A549 (cell line): ENCODE data around the gene RAPGEF4. TPM values are rescaled to one million over a fixed set of nuclear protein-coding genes. Genes with fewer than 3 reads are reported as not detected.
A peak's percentile ranks its signal among the peaks of the same experiment; 100 is the strongest.

Experiments used
- ATAC-seq, 2 experiments: fragments of 200-7000 bp in 1 of 2; fragments of >200 bp in 1 of 2; cut with Nextera tagmentation in 1 of 2; cut with Tn5 transposase in 1 of 2; 3 replicates each; pipeline versions ENCODE4 v1.8.0 to v1.9.1; 2018 to 2020; ENCODE audit warnings: mild to moderate bottlenecking in 1 of 2, moderate library complexity in 1 of 2
- CTCF ChIA-PET: fragments of 300-600 bp; sonication (Branson Sonifier 250); formaldehyde crosslinking; extraction: SDS; loops from one replicate; lab custom pipeline; 2021; ENCODE audit warnings: antibody characterized with exemption, inconsistent platforms; lab: Yijun Ruan, JAX
- POLR2A ChIA-PET: fragments of 350-600 bp; formaldehyde crosslinking; extraction: SDS; loops from one replicate; lab custom pipeline; 2021; ENCODE audit warnings: antibody characterized with exemption, inconsistent platforms; lab: Yijun Ruan, JAX
- DNase-seq, 2 experiments: peaks; one replicate each; pipeline versions ENCODE4 v3.0.0 to v3.0.0-alpha.2; 2011 to 2016; ENCODE audit warnings: low read depth in 1 of 2, low spot score in 1 of 2
- FAIRE-seq: peaks from 2 replicates; lab custom pipeline; 2011; peaks lifted over from hg19 to GRCh38; lab: Jason Lieb, UNC
- H3K27ac ChIP-seq, 2 experiments: fragments of >200 bp; sonication (Bioruptor Twin); formaldehyde crosslinking; 3 replicates each; pipeline ENCODE4 v1.5.1; 2016 to 2017
- H3K4me1 ChIP-seq: fragments of >200 bp; sonication (Bioruptor Twin); formaldehyde crosslinking; 3 replicates; pipeline ENCODE4 v1.6.1; 2016
- H3K4me2 ChIP-seq: fragments of >200 bp; sonication (Bioruptor Twin); formaldehyde crosslinking; 3 replicates; pipeline ENCODE4 v1.6.1; 2016
- H3K4me3 ChIP-seq: fragments of >200 bp; sonication (Bioruptor Twin); formaldehyde crosslinking; 3 replicates; pipeline ENCODE4 v1.5.1; 2016
- H3K9me3 ChIP-seq: fragments of >200 bp; sonication (Bioruptor Twin); formaldehyde crosslinking; 3 replicates; pipeline ENCODE4 v1.6.1; 2016
- BHLHE40 ChIP-seq: IDR thresholded peaks from 2 replicates; pipeline ENCODE4 v1.6.1; 2012; ENCODE audit warnings: low read depth, low read length, inconsistent platforms
- CHD4 ChIP-seq: fragments of 200-600 bp; sonication (generic); IDR thresholded peaks from 2 replicates; pipeline ENCODE4 v1.6.1; 2016; ENCODE audit warnings: antibody characterized with exemption, mild to moderate bottlenecking, borderline replicate concordance
- EHMT2 ChIP-seq: fragments of 200-600 bp; sonication (generic); IDR thresholded peaks from 2 replicates; pipeline ENCODE4 v1.6.1; 2016; ENCODE audit warnings: antibody characterized with exemption, low read depth, mild to moderate bottlenecking, moderate library complexity
- EP300 ChIP-seq, 2 experiments: fragments of >200 bp; sonication (Bioruptor Twin); formaldehyde crosslinking; IDR thresholded peaks; 2 replicates in 1 of 2; 3 replicates in 1 of 2; pipeline ENCODE4 v1.6.1; 2016 to 2017
- ESRRA ChIP-seq: fragments of 150-350 bp; IDR thresholded peaks from 2 replicates; pipeline ENCODE4 v1.6.1; 2014; ENCODE audit warnings: mild to moderate bottlenecking, low read length, borderline replicate concordance
- FOSB ChIP-seq: fragments of 250-450 bp; sonication (Bioruptor Pico); IDR thresholded peaks from 2 replicates; pipeline ENCODE4 v1.5.0; 2020; ENCODE audit warnings: mild to moderate bottlenecking, moderate library complexity
- GATA3 ChIP-seq: IDR thresholded peaks from 2 replicates; pipeline ENCODE4 v1.6.1; 2012; ENCODE audit warnings: borderline replicate concordance
- HDAC2 ChIP-seq: fragments of 200-600 bp; sonication (generic); IDR thresholded peaks from 2 replicates; pipeline ENCODE4 v1.6.1; 2016
- HEYL ChIP-seq: fragments of 250-450 bp; sonication (Bioruptor Pico); IDR thresholded peaks from 2 replicates; pipeline ENCODE4 v1.8.0; 2021; ENCODE audit warnings: mild to moderate bottlenecking, moderate library complexity
- HOXB5 ChIP-seq: fragments of 250-450 bp; sonication (Bioruptor Pico); IDR thresholded peaks from 2 replicates; pipeline ENCODE4 v1.5.0; 2020; ENCODE audit warnings: mild to moderate bottlenecking, moderate library complexity
- KDM5A ChIP-seq: fragments of 200-600 bp; sonication (generic); IDR thresholded peaks from 2 replicates; pipeline ENCODE4 v1.6.1; 2016; ENCODE audit warnings: antibody characterized with exemption, mild to moderate bottlenecking
- MAFK ChIP-seq: fragments of 450-650 bp; IDR thresholded peaks from 2 replicates; pipeline ENCODE4 v1.6.1; 2014; ENCODE audit not compliant: partially characterized antibody
- MAZ ChIP-seq: fragments of 150-350 bp; IDR thresholded peaks from 2 replicates; pipeline ENCODE4 v1.6.1; 2014; ENCODE audit warnings: antibody characterized with exemption, low read depth, low read length, borderline replicate concordance
- NFE2L2 ChIP-seq: fragments of 150-350 bp; conservative IDR thresholded peaks from 2 replicates; pipeline ENCODE4 v1.6.1; 2014; ENCODE audit warnings: low read length
- NR3C1 ChIP-seq: fragments of >200 bp; sonication (Bioruptor Twin); formaldehyde crosslinking; IDR thresholded peaks from 3 replicates; pipeline ENCODE4 v1.6.1; 2017
- RARB ChIP-seq: fragments of 250-450 bp; sonication (Bioruptor Pico); IDR thresholded peaks from 2 replicates; pipeline ENCODE4 v1.8.0; 2021; ENCODE audit warnings: mild to moderate bottlenecking, moderate library complexity
- RCOR1 ChIP-seq: fragments of 150-350 bp; IDR thresholded peaks from 2 replicates; pipeline ENCODE4 v1.6.1; 2014; ENCODE audit warnings: antibody characterized with exemption, low read length, low read depth
- RFX5 ChIP-seq: fragments of 450-650 bp; IDR thresholded peaks from 2 replicates; pipeline ENCODE4 v1.7.1; 2014; ENCODE audit warnings: antibody characterized with exemption, mild to moderate bottlenecking, moderate library complexity
- RNF2 ChIP-seq: fragments of 200-600 bp; sonication (generic); IDR thresholded peaks from 2 replicates; pipeline ENCODE4 v1.6.1; 2016; ENCODE audit warnings: low read depth, mild to moderate bottlenecking, antibody characterized with exemption, moderate library complexity, borderline replicate concordance
- SMC3 ChIP-seq: fragments of >200 bp; sonication (Bioruptor Twin); formaldehyde crosslinking; IDR thresholded peaks from 3 replicates; pipeline ENCODE4 v1.6.1; 2018; ENCODE audit warnings: inconsistent platforms
- TP53 ChIP-seq: fragments of 250-450 bp; sonication (Bioruptor Pico); IDR thresholded peaks from 2 replicates; pipeline ENCODE4 v1.5.0; 2021; ENCODE audit warnings: mild to moderate bottlenecking, moderate library complexity
- ZC3H11A ChIP-seq: fragments of 450-650 bp; IDR thresholded peaks from 2 replicates; pipeline ENCODE4 v1.6.1; 2014; ENCODE audit warnings: antibody characterized with exemption, mild to moderate bottlenecking
- ZNF302 ChIP-seq: fragments of 250-450 bp; sonication (Bioruptor Pico); IDR thresholded peaks from 2 replicates; pipeline ENCODE4 v1.9.0; 2021; ENCODE audit warnings: inconsistent platforms, mild to moderate bottlenecking, moderate library complexity
- ZSCAN20 ChIP-seq: fragments of 250-450 bp; sonication (Bioruptor Pico); IDR thresholded peaks from 2 replicates; pipeline ENCODE4 v1.8.0; 2022; ENCODE audit warnings: mild to moderate bottlenecking, moderate library complexity
- WGBS: methylation state at CpG from one replicate; pipeline ENCODE4 v1.1.6; 2017; ENCODE audit errors: missing lambda C conversion rate; 5-methylcytosine and 5-hydroxymethylcytosine counted together
- polyA plus RNA-seq, 4 experiments: library from polyadenylated mRNA; depleted of rRNA in 3 of 4; stranded (reverse); fragments of >200 nt; fragmentation: RNase III in 1 of 4; extraction: RNeasy Plus Mini Kit Qiagen cat#74134 plus additional on column Dnase treatment in 1 of 4; gene quantifications; 2 replicates in 3 of 4; 3 replicates in 1 of 4; pipeline ENCODE4 v1.2.3, GENCODE V29; 2011 to 2017
- TF ChIP-seq, protein P1 (sequence below): fragments of >200 bp; sonication (Bioruptor Twin); formaldehyde crosslinking; IDR thresholded peaks from 3 replicates; pipeline ENCODE4 v1.5.1; 2016
- TF ChIP-seq, protein P2 (sequence below): fragments of 250-450 bp; sonication (Bioruptor Pico); IDR thresholded peaks from 2 replicates; pipeline ENCODE4 v1.5.0; 2021; ENCODE audit warnings: mild to moderate bottlenecking, moderate library complexity, borderline replicate concordance
- TF ChIP-seq, protein P3 (sequence below): fragments of >200 bp; sonication (Bioruptor Twin); formaldehyde crosslinking; IDR thresholded peaks from 2 replicates; pipeline ENCODE4 v1.6.1; 2016
- TF ChIP-seq, protein P4 (sequence below): fragments of 200-600 bp; sonication (generic); IDR thresholded peaks from 2 replicates; pipeline ENCODE4 v1.6.1; 2016; ENCODE audit warnings: antibody characterized with exemption, mild to moderate bottlenecking, moderate library complexity

The RAPGEF4 gene
- polyA plus RNA-seq, 2 of the 4 experiments (the other 2 are of a cell fraction): 0.18 to 1.1 TPM

DNA sequence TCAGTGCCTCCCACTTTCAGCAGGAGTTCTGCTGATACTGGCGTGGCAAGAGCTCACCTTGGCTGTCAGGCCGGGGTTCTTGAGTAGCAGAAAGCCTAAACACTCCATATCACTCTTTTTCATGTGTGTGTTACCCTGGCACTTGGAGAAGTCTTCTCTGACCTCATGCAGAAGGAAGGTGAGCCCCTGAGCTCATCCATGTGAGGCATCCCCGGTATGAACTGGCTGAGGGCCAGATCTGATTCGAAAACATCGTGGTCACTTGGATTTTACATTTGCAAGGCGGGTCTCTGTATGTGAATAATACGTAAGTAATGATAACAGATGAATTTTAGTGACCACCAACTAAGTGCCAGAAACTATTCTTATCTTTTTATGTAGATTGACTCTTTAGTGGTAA, 93.6 kb downstream of the RAPGEF4 start:
- ATAC-seq (no peak), FAIRE-seq (no peak), DNase-seq (peak in 1 of 2 experiments; percentile 13)
- 41% methylated on average over 7 of the region's 7 CpGs for WGBS
- no peaks in the 10 kb centered on the region for H3K4me1 ChIP-seq
- no peak overlapping the region for H3K4me3 ChIP-seq
- ChIA-PET CTCF (interaction anchor here (0.6 to 3.1 kb wide), 5 partner anchors 9 to 193 kb away, joined by 3 to 9 read pairs (median 3); no protein-coding TSS in a partner anchor), POLR2A (no interaction called here)
- H3K27ac ChIP-seq: no peak overlapping the region
- TF ChIP-seq RFX5 (no peak), CHD4 (no peak), RNF2 (no peak), NR3C1 (no peak), HOXB5 (no peak), ZNF302 (no peak), EHMT2 (no peak), KDM5A (no peak), EP300 (IDR thresholded peaks at IDR 0.05) (no peak), HEYL (CRISPR knock-in tag) (no peak), MAFK (no peak)
- H3K4me2 ChIP-seq: no peak overlapping the region
- no peaks in the 10 kb centered on the region for H3K9me3 ChIP-seq

DNA sequence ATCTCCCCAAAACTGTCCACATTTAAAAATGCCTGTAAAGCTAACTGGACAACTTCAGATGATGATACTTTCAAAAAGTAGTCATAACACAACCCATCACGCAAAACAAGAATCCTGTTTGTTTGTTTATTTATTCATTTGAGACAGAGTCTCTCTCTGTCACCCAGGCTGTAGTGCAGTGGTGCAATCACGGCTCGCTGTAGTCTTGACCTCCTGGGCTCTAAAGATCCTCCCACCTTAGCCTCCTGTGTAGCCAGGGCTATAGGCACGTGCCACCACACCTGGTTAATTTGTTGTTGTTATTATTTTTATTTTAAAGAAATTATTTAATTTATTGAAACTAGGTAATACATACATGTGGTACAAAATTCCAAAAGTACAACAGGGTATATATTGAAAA, 94.8 kb downstream of the RAPGEF4 start:
- no peaks in the 10 kb centered on the region for H3K4me1 ChIP-seq
- no peak overlapping the region for H3K27ac ChIP-seq
- no peaks in the 10 kb centered on the region for H3K9me3 ChIP-seq
- H3K4me2 ChIP-seq: no peak overlapping the region
- no peak for FAIRE-seq
- 75% methylated on average over 4 of the region's 4 CpGs for WGBS
- H3K4me3 ChIP-seq: no peak overlapping the region
- ChIA-PET CTCF (interaction anchor here (0.9 to 3.1 kb wide), 2 partner anchors 10 to 23 kb away, joined by 3 to 8 read pairs; no protein-coding TSS in a partner anchor), POLR2A (no interaction called here)
- DNase-seq: no peak
- ATAC-seq: no peak
- TF ChIP-seq, protein P1, sequence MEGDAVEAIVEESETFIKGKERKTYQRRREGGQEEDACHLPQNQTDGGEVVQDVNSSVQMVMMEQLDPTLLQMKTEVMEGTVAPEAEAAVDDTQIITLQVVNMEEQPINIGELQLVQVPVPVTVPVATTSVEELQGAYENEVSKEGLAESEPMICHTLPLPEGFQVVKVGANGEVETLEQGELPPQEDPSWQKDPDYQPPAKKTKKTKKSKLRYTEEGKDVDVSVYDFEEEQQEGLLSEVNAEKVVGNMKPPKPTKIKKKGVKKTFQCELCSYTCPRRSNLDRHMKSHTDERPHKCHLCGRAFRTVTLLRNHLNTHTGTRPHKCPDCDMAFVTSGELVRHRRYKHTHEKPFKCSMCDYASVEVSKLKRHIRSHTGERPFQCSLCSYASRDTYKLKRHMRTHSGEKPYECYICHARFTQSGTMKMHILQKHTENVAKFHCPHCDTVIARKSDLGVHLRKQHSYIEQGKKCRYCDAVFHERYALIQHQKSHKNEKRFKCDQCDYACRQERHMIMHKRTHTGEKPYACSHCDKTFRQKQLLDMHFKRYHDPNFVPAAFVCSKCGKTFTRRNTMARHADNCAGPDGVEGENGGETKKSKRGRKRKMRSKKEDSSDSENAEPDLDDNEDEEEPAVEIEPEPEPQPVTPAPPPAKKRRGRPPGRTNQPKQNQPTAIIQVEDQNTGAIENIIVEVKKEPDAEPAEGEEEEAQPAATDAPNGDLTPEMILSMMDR: no peak
- TF ChIP-seq KDM5A (no peak), ZSCAN20 (CRISPR knock-in tag) (no peak), RCOR1 (no peak), BHLHE40 (no peak), ESRRA (no peak)
- TF ChIP-seq, protein P2, sequence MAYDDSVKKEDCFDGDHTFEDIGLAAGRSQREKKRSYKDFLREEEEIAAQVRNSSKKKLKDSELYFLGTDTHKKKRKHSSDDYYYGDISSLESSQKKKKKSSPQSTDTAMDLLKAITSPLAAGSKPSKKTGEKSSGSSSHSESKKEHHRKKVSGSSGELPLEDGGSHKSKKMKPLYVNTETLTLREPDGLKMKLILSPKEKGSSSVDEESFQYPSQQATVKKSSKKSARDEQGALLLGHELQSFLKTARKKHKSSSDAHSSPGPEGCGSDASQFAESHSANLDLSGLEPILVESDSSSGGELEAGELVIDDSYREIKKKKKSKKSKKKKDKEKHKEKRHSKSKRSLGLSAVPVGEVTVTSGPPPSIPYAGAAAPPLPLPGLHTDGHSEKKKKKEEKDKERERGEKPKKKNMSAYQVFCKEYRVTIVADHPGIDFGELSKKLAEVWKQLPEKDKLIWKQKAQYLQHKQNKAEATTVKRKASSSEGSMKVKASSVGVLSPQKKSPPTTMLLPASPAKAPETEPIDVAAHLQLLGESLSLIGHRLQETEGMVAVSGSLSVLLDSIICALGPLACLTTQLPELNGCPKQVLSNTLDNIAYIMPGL: no peak

DNA sequence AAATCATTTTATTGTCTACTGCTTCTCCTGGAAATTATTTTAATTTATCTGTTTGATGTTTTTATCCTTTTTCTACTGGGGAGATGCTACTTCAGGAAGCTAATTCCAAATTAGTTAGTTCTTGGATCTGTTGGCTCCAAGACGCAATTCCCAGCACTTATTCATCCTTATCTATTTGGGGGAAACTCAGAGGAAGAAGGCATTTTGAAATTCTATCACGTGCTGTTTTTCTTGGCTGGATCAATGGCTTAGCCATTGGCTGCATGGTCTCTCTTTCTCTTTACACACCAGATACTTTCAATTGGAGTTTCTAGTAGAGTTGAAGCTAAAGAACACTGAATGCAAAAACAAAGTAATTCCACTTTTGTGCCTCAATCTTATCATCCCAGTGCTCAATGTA, 98.3 kb downstream of the RAPGEF4 start:
- H3K4me3 ChIP-seq: no peak overlapping the region
- H3K9me3 ChIP-seq: no peaks in the 10 kb centered on the region
- CTCF ChIA-PET: interaction anchor here (1.4 kb wide), 1 partner anchor 28 kb away, joined by 3 read pairs; no protein-coding TSS in a partner anchor
- no peak for TF ChIP-seq ESRRA
- TF ChIP-seq TP53 (CRISPR knock-in tag): no peak
- no peak for TF ChIP-seq MAZ
- TF ChIP-seq ZC3H11A: no peak
- TF ChIP-seq, protein P3, sequence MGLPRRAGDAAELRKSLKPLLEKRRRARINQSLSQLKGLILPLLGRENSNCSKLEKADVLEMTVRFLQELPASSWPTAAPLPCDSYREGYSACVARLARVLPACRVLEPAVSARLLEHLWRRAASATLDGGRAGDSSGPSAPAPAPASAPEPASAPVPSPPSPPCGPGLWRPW: no peak
- no peak for TF ChIP-seq CHD4
- TF ChIP-seq RFX5: no peak
- no peak for TF ChIP-seq RARB
- no peak for TF ChIP-seq HDAC2
- TF ChIP-seq MAFK: no peak
- no peak for TF ChIP-seq HEYL (CRISPR knock-in tag)
- no peak for TF ChIP-seq SMC3
- TF ChIP-seq BHLHE40: no peak
- no peak for TF ChIP-seq EP300 (IDR thresholded peaks at IDR 0.05)
- no peak for TF ChIP-seq GATA3
- TF ChIP-seq FOSB (CRISPR knock-in tag): no peak
- TF ChIP-seq, protein P4, sequence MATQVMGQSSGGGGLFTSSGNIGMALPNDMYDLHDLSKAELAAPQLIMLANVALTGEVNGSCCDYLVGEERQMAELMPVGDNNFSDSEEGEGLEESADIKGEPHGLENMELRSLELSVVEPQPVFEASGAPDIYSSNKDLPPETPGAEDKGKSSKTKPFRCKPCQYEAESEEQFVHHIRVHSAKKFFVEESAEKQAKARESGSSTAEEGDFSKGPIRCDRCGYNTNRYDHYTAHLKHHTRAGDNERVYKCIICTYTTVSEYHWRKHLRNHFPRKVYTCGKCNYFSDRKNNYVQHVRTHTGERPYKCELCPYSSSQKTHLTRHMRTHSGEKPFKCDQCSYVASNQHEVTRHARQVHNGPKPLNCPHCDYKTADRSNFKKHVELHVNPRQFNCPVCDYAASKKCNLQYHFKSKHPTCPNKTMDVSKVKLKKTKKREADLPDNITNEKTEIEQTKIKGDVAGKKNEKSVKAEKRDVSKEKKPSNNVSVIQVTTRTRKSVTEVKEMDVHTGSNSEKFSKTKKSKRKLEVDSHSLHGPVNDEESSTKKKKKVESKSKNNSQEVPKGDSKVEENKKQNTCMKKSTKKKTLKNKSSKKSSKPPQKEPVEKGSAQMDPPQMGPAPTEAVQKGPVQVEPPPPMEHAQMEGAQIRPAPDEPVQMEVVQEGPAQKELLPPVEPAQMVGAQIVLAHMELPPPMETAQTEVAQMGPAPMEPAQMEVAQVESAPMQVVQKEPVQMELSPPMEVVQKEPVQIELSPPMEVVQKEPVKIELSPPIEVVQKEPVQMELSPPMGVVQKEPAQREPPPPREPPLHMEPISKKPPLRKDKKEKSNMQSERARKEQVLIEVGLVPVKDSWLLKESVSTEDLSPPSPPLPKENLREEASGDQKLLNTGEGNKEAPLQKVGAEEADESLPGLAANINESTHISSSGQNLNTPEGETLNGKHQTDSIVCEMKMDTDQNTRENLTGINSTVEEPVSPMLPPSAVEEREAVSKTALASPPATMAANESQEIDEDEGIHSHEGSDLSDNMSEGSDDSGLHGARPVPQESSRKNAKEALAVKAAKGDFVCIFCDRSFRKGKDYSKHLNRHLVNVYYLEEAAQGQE: no peak
- TF ChIP-seq NFE2L2: no peak
- H3K4me1 ChIP-seq: peaks cover 4% of the 10 kb centered on the region; the same call in 1 of the 3 replicates
- H3K27ac ChIP-seq: no peak overlapping the region
- WGBS: 56% methylated on average over 2 of the region's 2 CpGs
- DNase-seq: no peak
- ATAC-seq: no peak
- no peak for FAIRE-seq
- no peak overlapping the region for H3K4me2 ChIP-seq
- POLR2A ChIA-PET: no interaction called here
